Pulmonary artery endothelial cell (primary cell): ENCODE data around the gene STXBP3. TPM values are rescaled to one million over a fixed set of nuclear protein-coding genes. Genes with fewer than 3 reads are reported as not detected.
"Not testable (repeated sequence)": the region's sequence is repeated elsewhere in the genome, so short reads cannot be mapped to it uniquely, and the experiment has no call there.

Experiments
- DNase-seq: peaks from one replicate; pipeline ENCODE4 v3.0.0-alpha.2; 2011; ENCODE audit warnings: low read depth, low spot score
- total RNA-seq: library from RNA; depleted of rRNA; stranded (reverse); fragments of >200 nt; gene quantifications from 2 replicates; pipeline ENCODE4 v1.2.3, GENCODE V29; 2014

The STXBP3 gene
- total RNA-seq, 1 donor from 2014 or later = 42.1 TPM

- no peak for DNase-seq
Observed at GRCh38 chr1:108728327-108728923, 18.0 kb upstream of the STXBP3 start.

GRCh38 chr1:108729481-108729880, 17.0 kb upstream of the STXBP3 start:
- no peak for DNase-seq

GRCh38 chr1:108732398-108732797, 14.1 kb upstream of the STXBP3 start:
- DNase-seq = no peak

GRCh38 chr1:108734171-108734865, 12.2 kb upstream of the STXBP3 start:
- no peak for DNase-seq

GRCh38 chr1:108742253-108742652, 4.2 kb upstream of the STXBP3 start:
- no peak for DNase-seq

GRCh38 chr1:108745980-108746381, 493 bp upstream of the STXBP3 start:
- no peak for DNase-seq

GRCh38 chr1:108747171-108747850, 837 bp downstream of the STXBP3 start:
- peak; percentile 57 for DNase-seq

- DNase-seq = no peak
Observed at GRCh38 chr1:108747898-108748297, 1.4 kb downstream of the STXBP3 start.

- DNase-seq = no peak
Observed at GRCh38 chr1:108749081-108749480, 2.6 kb downstream of the STXBP3 start.

GRCh38 chr1:108750476-108751181, 4.2 kb downstream of the STXBP3 start:
- DNase-seq = no peak

- no peak for DNase-seq
Observed at GRCh38 chr1:108753363-108753762, 6.9 kb downstream of the STXBP3 start.

- no peak for DNase-seq
Observed at GRCh38 chr1:108758796-108759195, 12.3 kb downstream of the STXBP3 start.

GRCh38 chr1:108767115-108767514, 20.6 kb downstream of the STXBP3 start:
- DNase-seq = peak; percentile 56

- no peak for DNase-seq
Observed at GRCh38 chr1:108767708-108768107, 21.2 kb downstream of the STXBP3 start.

- no peak for DNase-seq
Observed at GRCh38 chr1:108777839-108778238, 31.4 kb downstream of the STXBP3 start.

GRCh38 chr1:108779455-108779854, 33.0 kb downstream of the STXBP3 start:
- DNase-seq = no peak

GRCh38 chr1:108780937-108781574, 34.6 kb downstream of the STXBP3 start:
- DNase-seq = no peak

- DNase-seq = not testable (repeated sequence)
Observed at GRCh38 chr1:108781575-108781944, 35.1 kb downstream of the STXBP3 start.

GRCh38 chr1:108785264-108785663, 38.8 kb downstream of the STXBP3 start:
- DNase-seq = no peak

- DNase-seq = no peak
Observed at GRCh38 chr1:108785880-108786279, 39.4 kb downstream of the STXBP3 start.

GRCh38 chr1:108791790-108792189, 45.3 kb downstream of the STXBP3 start:
- no peak for DNase-seq

- DNase-seq = no peak
Observed at GRCh38 chr1:108792420-108792819, 45.9 kb downstream of the STXBP3 start.
